ENCODE data around the gene NALCN.

- TF ChIP-seq POLR2AphosphoS5 (IDR thresholded peaks at IDR 0.05) (no peak), POLR2A (IDR thresholded peaks at IDR 0.05) (no peak)
Observed at GRCh38 chr13:101190976-101191375, 225.3 kb downstream of the NALCN start.

All from prostate gland (tissue), 1 donor.